G401 (cell line): ENCODE results near the gene HMHB1. TPM values are rescaled to one million over a fixed set of nuclear protein-coding genes. Genes with fewer than 3 reads are reported as not detected.

Source experiments
- DNase-seq: peaks from one replicate; pipeline ENCODE4 v3.0.0-alpha.2; 2015; ENCODE audit warnings: low spot score
- in situ Hi-C: cut with HindIII; loops from 2 replicates; pipeline ENCODE4 v1.10.0; 2016; ENCODE audit warnings: low sequenced_read_pairs, mixed read lengths
- total RNA-seq: library from RNA; depleted of rRNA; stranded (reverse); fragments of >200 nt; shearing (Covaris generic); gene quantifications from 2 replicates; pipeline ENCODE4 v1.2.3, GENCODE V29; 2014; rRNA removed

The HMHB1 gene
- total RNA-seq, result not detected in 2 replicates

GRCh38 chr5:143812085-143812705 lies at the start of gene HMHB1:
Gene HMHB1, plus strand, starts transcription at chr5:143812161.
- DNase-seq, result no peak
- in situ Hi-C loops, result no loop called here

DNA sequence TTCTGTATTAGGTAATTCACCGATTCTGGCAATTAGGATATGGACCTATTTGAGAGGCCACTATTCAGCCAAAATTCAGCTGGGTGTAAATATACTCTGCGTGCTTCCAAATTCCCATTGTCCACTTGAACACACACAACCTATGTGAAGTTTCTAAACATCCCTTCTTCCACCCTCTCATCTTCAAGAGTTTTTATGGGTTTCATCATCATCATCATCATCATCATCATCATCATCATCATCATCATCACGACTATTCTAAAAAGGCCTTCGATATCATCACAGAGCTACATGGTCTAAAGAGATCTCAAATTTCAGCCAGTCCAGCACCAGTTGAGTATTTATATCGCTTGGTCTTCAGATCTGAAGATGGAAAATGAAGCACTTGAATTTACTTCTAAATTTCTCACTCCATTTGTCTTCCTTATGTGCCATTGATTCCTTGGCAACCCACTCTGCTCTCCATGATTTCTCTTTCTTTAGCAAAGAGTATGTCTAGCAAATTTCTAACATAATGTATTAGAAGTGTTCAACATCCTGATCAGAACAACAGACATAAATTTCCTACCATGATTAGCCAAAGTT lies 49.2 kb upstream of the HMHB1 start:
- in situ Hi-C loops, result no loop called here
- no peak for DNase-seq

GRCh38 chr5:143767162-143767561 lies 44.8 kb upstream of the HMHB1 start:
- in situ Hi-C loops, result no loop called here
- no peak for DNase-seq

DNA sequence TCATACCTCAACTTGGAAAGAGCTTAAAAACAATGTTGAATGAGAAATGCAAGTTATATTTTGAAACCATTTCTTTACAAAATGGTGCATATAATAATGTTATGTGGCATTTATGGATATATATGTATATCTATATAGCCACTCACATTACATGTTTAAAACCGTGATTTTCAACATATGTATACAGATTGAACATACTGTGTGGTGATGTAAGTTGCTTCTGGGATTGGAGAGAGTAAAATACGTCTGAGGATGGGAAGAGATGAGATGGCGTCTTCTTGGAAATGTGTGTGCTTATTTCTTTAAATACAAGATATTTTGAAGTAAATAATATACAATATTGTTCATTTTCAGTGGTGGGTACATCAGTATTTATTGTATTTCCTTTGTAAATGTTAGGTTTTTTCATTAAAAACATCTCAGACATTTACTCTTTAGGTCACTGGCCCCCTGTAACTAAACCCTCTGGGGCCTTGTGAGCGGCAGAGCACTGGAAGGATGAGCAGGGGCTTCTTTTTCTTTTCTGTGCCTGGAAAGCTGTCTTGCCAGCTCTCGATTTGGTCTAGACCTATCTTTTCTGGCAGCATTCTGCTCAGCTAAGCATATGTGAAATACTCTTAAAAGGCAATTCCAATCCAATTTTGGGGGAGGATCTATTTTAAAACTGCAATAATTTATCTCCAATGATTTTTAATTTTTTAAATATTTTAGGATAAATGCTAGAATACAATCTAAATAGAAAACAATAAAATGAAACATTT lies 42.8 kb upstream of the HMHB1 start:
- no peak for DNase-seq
- in situ Hi-C loops, result no loop called here

DNA sequence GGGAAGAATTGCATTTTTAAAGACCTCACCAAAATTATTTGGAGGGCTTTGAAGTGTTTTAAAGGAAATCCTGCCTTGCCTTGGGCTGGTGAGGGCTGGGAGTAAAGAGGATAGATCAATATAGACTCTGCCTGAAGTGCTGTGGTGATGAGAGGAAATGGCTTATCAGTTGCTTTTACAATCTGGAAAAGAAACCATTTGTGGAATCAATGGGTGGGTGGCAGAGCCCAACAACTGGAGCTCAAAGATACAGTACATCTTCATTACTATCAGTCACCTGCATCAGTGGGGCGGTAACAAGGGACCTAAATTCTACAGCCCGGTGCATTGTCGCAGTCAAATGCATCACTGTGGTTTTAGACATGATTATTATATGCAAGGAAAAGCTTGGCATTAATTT lies 41.5 kb upstream of the HMHB1 start:
- DNase-seq, result no peak
- in situ Hi-C loops, result no loop called here

- DNase-seq, result no peak
- in situ Hi-C loops, result no loop called here
Measured at GRCh38 chr5:143771189-143771588, 40.8 kb upstream of the HMHB1 start.

- DNase-seq, result no peak
- in situ Hi-C loops, result no loop called here
Measured at GRCh38 chr5:143771602-143772001, 40.4 kb upstream of the HMHB1 start.

DNA sequence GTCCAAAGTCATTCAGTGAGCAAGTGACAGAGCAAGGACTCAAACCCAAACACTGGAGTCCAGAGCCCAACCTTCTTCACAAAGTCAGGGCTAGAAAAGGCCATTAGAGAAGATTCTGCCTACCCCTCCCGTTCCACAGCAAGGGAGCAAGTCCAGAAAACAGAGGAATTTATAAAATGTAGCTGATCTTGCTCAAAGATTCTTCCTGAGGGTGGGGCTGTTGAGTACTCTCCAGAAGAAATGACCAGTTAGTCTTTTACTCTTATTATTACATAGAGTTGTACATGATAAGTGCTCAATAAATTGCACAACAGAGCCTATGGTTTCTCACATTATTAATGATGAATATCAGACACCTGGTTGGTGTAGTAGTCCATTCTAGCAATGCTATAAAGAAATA lies 39.3 kb upstream of the HMHB1 start:
- in situ Hi-C loops, result no loop called here
- DNase-seq, result no peak

DNA sequence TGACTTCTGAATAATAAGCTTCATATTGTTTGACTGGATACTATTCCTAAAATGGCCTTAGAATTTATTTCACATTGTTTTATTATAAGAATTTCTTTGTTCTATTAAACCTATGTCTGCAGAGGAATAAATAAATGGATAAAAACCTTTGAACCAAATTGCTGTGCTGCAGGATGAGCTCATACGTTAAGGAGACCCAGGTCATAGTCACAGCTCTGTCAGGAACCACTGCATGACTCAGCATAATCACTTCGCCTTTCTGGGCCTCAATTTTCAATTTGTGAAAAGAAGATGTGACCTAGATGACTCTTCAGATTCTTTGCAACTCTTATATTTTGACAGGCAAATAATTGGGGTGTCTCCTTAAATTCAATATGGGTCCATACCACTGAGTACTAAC lies 36.7 kb upstream of the HMHB1 start:
- in situ Hi-C loops, result no loop called here
- no peak for DNase-seq

- no peak for DNase-seq
- in situ Hi-C loops, result no loop called here
Measured at GRCh38 chr5:143776951-143777350, 35.0 kb upstream of the HMHB1 start.

- in situ Hi-C loops, result no loop called here
Measured at GRCh38 chr5:143779506-143779905, 32.5 kb upstream of the HMHB1 start.

DNA sequence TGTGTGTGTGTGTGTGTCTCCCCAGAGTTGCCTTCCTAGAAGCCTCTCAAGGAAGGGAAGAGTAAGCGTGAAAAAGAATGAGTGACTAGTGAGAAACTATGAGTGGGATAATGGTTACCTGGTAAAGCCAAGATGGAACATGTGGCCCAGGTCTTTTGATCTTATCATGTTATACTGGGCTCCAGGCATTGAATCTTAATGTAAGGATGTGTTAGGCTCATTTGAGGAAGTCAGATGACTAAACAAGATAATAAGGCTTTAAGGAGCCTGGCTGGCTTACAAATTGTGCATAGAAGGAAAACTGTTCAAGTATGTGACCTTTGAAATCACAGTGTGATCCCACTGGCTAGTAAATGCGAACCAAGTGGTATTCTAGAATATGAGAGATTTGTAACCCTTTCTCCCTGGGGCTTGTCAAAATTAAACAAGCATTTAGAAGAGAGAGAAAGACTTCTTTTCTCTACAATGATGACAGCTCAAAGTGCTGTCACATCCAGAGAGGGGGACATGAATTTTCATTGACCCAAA lies 29.9 kb upstream of the HMHB1 start:
- DNase-seq, result no peak
- in situ Hi-C loops, result no loop called here

More at GRCh38 chr5:143779506-143779905, 32.5 kb upstream of the HMHB1 start:
- DNase-seq, result no peak

- no peak for DNase-seq
- in situ Hi-C loops, result no loop called here
Measured at GRCh38 chr5:143782588-143783386, 29.2 kb upstream of the HMHB1 start.

GRCh38 chr5:143788401-143788800 lies 23.6 kb upstream of the HMHB1 start:
- in situ Hi-C loops, result no loop called here
- DNase-seq, result no peak

GRCh38 chr5:143790457-143791112 lies 21.4 kb upstream of the HMHB1 start:
- in situ Hi-C loops, result no loop called here

DNA sequence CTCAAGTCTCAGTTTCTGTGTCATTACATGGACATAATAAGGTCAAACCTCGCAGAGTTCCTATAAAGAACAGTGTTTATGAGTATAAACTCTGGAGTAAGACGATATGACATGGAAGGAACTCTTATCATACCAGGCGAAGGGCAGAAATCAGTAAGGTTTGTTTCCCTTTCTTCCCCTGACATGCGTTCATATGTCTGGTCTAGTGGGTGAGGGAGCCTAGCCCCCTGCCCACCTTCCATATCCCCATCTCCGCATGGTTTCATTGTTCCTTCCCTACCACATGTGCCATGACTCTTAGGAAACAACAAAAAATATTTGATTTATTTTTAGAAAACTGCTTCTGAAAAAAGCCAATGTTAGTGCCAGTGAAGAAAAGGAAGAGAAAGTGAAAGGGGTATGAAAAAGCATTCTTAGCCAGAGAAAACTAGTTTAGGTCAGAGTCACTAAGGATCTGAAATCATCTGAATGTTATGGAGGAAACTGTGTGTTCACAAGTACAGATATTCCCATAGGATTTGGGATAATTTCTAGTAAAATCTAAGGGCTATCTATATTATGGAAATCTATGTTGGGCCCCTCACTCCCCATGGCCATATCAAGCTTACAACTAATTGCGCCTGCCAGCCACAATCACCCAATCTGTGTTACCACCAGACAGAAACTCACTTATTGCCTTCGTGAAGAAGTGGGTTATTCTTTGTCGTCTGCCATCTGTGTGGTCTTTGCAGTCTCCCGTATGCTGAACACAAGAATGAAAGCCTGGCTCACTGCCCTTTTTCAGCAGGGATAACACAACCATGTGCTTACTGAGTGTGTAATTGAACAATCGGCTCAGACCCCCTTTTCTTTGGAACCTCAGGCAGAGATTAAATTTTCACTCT lies 19.9 kb upstream of the HMHB1 start:
- in situ Hi-C loops, result no loop called here
- DNase-seq, result peak; percentile 43

More at GRCh38 chr5:143790457-143791112, 21.4 kb upstream of the HMHB1 start:
- no peak for DNase-seq

DNA sequence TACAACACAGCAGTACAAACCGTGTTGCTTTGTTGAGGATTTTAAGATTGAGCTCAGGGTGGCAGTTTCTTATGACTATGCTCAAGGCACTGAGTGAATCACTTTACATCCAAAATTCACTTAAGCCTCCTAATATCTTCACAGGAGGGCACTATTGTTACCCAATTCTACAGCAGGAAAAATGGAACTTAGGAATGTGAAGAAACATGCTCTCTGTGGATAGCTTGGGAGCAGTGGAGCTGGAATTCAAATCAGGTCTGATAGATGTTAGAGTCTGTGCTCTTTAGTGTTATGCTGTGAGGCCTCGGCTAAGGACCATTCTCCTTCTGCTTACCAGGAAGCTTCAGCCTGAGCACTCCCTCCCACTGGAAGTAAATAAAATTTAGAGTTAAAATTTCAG lies 18.7 kb upstream of the HMHB1 start:
- DNase-seq, result no peak
- in situ Hi-C loops, result no loop called here

DNA sequence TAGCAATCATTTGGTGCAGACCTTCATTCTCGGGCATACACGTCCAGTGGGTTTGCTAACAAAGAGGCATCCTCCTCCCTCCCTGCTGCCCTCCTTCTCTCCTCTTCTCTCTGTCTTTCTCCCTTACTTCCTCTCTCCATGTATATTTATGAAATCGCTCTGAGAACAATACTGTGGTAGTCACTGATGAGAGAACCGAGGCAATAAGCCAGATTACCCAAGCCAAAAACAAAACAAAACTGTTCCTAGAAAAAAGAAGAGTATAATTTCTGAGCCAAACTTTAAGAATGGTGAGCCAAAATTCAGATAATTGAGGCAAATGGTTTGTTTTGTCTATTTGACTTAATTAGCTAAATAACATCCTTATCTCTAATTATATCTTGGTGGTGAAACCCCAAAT lies 15.8 kb upstream of the HMHB1 start:
- in situ Hi-C loops, result no loop called here
- no peak for DNase-seq
